Measurements from ENCODE around the gene TMED4. TPM values are rescaled to one million over a fixed set of nuclear protein-coding genes. Genes with fewer than 3 reads are reported as not detected.

The TMED4 gene
- total RNA-seq, 1 experiment from 2014 or later, result 62.4 TPM

DNA sequence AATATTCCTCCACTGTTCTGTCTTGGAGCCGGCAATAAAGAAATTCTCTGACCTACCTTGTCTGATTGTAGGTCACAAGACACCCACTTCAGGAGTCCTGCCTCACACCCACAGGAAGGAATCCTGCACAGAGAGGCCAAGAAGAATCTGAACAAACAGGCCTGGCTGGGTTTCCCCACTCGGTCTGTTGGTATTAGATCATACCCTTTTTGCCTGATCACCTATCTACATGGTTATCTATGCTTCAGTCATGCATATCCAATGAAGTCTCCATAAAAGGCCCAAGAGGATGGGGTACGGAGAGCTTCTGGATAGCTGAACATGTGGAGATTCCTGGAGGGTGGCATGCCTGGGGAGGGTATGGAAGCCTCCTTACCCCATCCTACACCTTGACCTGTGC, 36.7 kb upstream of the TMED4 start:
- Histone ChIP-seq H3T11ph (ENCODE audit: low read length) (no peak overlapping the region), H4K91ac (ENCODE audit: insufficient read length, low read depth, low read length) (no peak overlapping the region), H3K79me1 (ENCODE audit: insufficient read depth, low read depth, low read length, poor library complexity, severe bottlenecking) (no peaks in the 10 kb centered on the region), H4K8ac (replicated peaks; ENCODE audit: insufficient read length, low read depth, low read length) (no peak overlapping the region), H3K9me3 (ENCODE audit: control insufficient read depth, low read depth, low read length) (no peaks in the 10 kb centered on the region), H2BK12ac (ENCODE audit: insufficient read length, low read depth, low read length) (no peak overlapping the region), H3K9ac (ENCODE audit: extremely low read depth, insufficient read length, low read length) (no peak overlapping the region), H3K27me3 (ENCODE audit: insufficient read depth, low read length) (no peaks in the 10 kb centered on the region), H3K23me2 (ENCODE audit: insufficient read length, low read depth, low read length, poor library complexity, severe bottlenecking) (no peaks in the 10 kb centered on the region), H3K27ac (ENCODE audit: insufficient read length, low read depth, low read length) (no peak overlapping the region), H2BK5ac (ENCODE audit: insufficient read length, low read length) (no peak overlapping the region), H3K4ac (ENCODE audit: low read depth, low read length) (no peak overlapping the region), H2BK15ac (ENCODE audit: low read depth, low read length) (no peak overlapping the region), H2BK120ac (ENCODE audit: low read depth, low read length, poor library complexity, severe bottlenecking) (no peak overlapping the region), H2BK20ac (ENCODE audit: low read depth, low read length, poor library complexity, severe bottlenecking) (no peak overlapping the region), H3K18ac (ENCODE audit: insufficient read length, low read depth, low read length) (no peak overlapping the region), H2AFZ (ENCODE audit: low read length) (no peak overlapping the region), H4K5ac (ENCODE audit: insufficient read length, low read depth, low read length) (no peak overlapping the region), H3K56ac (ENCODE audit: insufficient read length, low read depth, low read length) (no peak overlapping the region), H3K23ac (ENCODE audit: insufficient read length, low read depth, low read length) (no peak overlapping the region), H4K20me1 (ENCODE audit: control insufficient read depth, insufficient read depth, insufficient read length) (no peaks in the 10 kb centered on the region), H3K14ac (ENCODE audit: insufficient read depth, low read length) (no peak overlapping the region), H3K79me2 (ENCODE audit: insufficient read depth, low read length) (peaks cover 28% of the 10 kb centered on the region; the same call in 1 of the 2 replicates), H3K4me1 (ENCODE audit: insufficient read depth, low read length) (peaks cover 2% of the 10 kb centered on the region), H3K4me2 (ENCODE audit: insufficient read depth, insufficient read length, low read length) (no peak overlapping the region), H2AK5ac (ENCODE audit: insufficient read length, low read length) (no peak overlapping the region)
- no CpG with 5 or more reads among the region's 3 CpGs for WGBS (ENCODE audit: extremely low coverage, insufficient read length, low lambda C conversion rate)
- DNase-seq, result no peak
- TF ChIP-seq, protein P1, sequence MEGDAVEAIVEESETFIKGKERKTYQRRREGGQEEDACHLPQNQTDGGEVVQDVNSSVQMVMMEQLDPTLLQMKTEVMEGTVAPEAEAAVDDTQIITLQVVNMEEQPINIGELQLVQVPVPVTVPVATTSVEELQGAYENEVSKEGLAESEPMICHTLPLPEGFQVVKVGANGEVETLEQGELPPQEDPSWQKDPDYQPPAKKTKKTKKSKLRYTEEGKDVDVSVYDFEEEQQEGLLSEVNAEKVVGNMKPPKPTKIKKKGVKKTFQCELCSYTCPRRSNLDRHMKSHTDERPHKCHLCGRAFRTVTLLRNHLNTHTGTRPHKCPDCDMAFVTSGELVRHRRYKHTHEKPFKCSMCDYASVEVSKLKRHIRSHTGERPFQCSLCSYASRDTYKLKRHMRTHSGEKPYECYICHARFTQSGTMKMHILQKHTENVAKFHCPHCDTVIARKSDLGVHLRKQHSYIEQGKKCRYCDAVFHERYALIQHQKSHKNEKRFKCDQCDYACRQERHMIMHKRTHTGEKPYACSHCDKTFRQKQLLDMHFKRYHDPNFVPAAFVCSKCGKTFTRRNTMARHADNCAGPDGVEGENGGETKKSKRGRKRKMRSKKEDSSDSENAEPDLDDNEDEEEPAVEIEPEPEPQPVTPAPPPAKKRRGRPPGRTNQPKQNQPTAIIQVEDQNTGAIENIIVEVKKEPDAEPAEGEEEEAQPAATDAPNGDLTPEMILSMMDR (conservative IDR thresholded peaks at IDR 0.05), result no peak
- Mint-ChIP-seq H3K36me3 (ENCODE audit: insufficient read depth in 1 of 3, low read depth in 3 of 3) (no peaks in the 10 kb centered on the region; a peak in 1 of 7 replicates), H3K9me3 (no peaks in the 10 kb centered on the region), H3K27me3 (ENCODE audit: low read depth) (no peaks in the 10 kb centered on the region), H3K27ac (peak overlapping the region; percentile 24 to 36 (median 35); a peak in 2 of 7 replicates), H3K4me3 (no peak overlapping the region), H3K4me1 (peaks cover 11 to 14% of the 10 kb centered on the region in 2 experiments)
